ENCODE data around the gene ZFYVE9. TPM values are rescaled to one million over a fixed set of nuclear protein-coding genes. Genes with fewer than 3 reads are reported as not detected.

ZFYVE9 gene
- polyA plus RNA-seq, 1 donor from 2014 or later = 18.1 TPM

DNA sequence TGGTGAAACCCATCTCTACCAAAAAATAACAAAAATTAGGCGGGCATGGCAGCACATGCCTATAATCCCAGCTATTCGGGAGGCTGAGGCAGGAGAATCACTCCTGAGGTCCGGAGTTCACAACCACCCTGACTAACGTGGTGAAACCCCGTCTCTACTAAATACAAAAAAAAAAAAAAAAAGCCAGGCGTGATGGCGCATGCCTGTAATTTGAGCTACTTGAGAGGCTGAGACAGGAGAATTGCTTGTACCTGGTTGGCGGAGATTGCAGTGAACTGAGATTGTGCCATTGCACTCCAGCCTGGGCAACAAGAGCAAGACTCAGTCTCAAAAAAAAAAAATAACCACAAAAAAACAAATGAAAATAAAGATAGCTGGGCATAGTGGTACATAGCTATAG is 181.8 kb downstream of the ZFYVE9 start:
- no peak overlapping the region for H3K27ac ChIP-seq (ENCODE audit: low read length)
- H2AFZ ChIP-seq (ENCODE audit: low read depth, low read length) = no peak overlapping the region
- no peaks in the 10 kb centered on the region for H3K79me2 ChIP-seq (replicated peaks; ENCODE audit: insufficient read depth, low read length)
- no peaks in the 10 kb centered on the region for H3K9me2 ChIP-seq (ENCODE audit: insufficient read depth, low read length)
- no peaks in the 10 kb centered on the region for H3K27me3 ChIP-seq (ENCODE audit: insufficient read depth, low read depth, low read length)
- H3K9ac ChIP-seq (ENCODE audit: low read length) = no peak overlapping the region
- no peak overlapping the region for H3K4me3 ChIP-seq (ENCODE audit: low read length)
- H4K20me1 ChIP-seq (ENCODE audit: insufficient read depth) = no peaks in the 10 kb centered on the region
- H3K9me3 ChIP-seq (ENCODE audit: low read length) = no peaks in the 10 kb centered on the region
- no peaks in the 10 kb centered on the region for H3F3A ChIP-seq (ENCODE audit: insufficient read depth, low read length, poor library complexity, severe bottlenecking)
- no peaks in the 10 kb centered on the region for H3K36me3 ChIP-seq (ENCODE audit: insufficient read depth, low read length)
- H3K4me2 ChIP-seq (ENCODE audit: low read length) = no peak overlapping the region
- TF ChIP-seq SMC3 (conservative IDR thresholded peaks at IDR 0.05; ENCODE audit: poor library complexity) = no peak
- TF ChIP-seq RAD21 (conservative IDR thresholded peaks at IDR 0.05) = no peak
- no peak for TF ChIP-seq POLR2AphosphoS5 (IDR thresholded peaks at IDR 0.05)
- TF ChIP-seq EZH2 (IDR thresholded peaks at IDR 0.05; ENCODE audit: borderline replicate concordance, insufficient read depth, low read length, poor library complexity, severe bottlenecking) = no peak
- TF ChIP-seq, protein P1, sequence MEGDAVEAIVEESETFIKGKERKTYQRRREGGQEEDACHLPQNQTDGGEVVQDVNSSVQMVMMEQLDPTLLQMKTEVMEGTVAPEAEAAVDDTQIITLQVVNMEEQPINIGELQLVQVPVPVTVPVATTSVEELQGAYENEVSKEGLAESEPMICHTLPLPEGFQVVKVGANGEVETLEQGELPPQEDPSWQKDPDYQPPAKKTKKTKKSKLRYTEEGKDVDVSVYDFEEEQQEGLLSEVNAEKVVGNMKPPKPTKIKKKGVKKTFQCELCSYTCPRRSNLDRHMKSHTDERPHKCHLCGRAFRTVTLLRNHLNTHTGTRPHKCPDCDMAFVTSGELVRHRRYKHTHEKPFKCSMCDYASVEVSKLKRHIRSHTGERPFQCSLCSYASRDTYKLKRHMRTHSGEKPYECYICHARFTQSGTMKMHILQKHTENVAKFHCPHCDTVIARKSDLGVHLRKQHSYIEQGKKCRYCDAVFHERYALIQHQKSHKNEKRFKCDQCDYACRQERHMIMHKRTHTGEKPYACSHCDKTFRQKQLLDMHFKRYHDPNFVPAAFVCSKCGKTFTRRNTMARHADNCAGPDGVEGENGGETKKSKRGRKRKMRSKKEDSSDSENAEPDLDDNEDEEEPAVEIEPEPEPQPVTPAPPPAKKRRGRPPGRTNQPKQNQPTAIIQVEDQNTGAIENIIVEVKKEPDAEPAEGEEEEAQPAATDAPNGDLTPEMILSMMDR (IDR thresholded peaks at IDR 0.05; ENCODE audit: poor library complexity, severe bottlenecking) = no peak
- TF ChIP-seq, protein P2, sequence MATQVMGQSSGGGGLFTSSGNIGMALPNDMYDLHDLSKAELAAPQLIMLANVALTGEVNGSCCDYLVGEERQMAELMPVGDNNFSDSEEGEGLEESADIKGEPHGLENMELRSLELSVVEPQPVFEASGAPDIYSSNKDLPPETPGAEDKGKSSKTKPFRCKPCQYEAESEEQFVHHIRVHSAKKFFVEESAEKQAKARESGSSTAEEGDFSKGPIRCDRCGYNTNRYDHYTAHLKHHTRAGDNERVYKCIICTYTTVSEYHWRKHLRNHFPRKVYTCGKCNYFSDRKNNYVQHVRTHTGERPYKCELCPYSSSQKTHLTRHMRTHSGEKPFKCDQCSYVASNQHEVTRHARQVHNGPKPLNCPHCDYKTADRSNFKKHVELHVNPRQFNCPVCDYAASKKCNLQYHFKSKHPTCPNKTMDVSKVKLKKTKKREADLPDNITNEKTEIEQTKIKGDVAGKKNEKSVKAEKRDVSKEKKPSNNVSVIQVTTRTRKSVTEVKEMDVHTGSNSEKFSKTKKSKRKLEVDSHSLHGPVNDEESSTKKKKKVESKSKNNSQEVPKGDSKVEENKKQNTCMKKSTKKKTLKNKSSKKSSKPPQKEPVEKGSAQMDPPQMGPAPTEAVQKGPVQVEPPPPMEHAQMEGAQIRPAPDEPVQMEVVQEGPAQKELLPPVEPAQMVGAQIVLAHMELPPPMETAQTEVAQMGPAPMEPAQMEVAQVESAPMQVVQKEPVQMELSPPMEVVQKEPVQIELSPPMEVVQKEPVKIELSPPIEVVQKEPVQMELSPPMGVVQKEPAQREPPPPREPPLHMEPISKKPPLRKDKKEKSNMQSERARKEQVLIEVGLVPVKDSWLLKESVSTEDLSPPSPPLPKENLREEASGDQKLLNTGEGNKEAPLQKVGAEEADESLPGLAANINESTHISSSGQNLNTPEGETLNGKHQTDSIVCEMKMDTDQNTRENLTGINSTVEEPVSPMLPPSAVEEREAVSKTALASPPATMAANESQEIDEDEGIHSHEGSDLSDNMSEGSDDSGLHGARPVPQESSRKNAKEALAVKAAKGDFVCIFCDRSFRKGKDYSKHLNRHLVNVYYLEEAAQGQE (IDR thresholded peaks at IDR 0.05; ENCODE audit: borderline replicate concordance) = no peak
- TF ChIP-seq TAF1 (IDR thresholded peaks at IDR 0.05; ENCODE audit: low read depth) = no peak
- TF ChIP-seq EP300 (conservative IDR thresholded peaks at IDR 0.05; ENCODE audit: poor library complexity, severe bottlenecking) = no peak
- TF ChIP-seq MXI1 (conservative IDR thresholded peaks at IDR 0.05; ENCODE audit: poor library complexity, severe bottlenecking) = no peak

DNA sequence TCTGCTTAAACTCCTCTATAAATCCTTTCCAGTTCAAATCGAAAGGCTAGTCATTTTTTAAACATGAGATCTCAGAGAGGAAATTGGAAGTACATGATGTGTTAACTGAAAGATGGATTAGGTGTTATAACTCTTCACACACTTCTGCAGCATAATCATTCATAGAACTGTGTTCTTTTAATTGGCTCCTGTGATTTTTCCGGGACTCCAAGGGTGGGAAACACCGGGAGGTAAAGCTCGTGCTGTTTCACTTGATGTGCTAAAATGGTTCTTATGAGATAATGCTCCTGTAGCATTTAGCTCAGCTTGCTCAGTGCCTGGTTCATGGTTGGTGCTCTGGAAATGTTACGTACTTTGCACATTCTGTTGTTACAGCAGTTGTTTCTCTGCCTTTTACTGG is 183.9 kb downstream of the ZFYVE9 start:
- Histone ChIP-seq H3K4me3 (ENCODE audit: low read length) (no peak overlapping the region), H3K36me3 (ENCODE audit: insufficient read depth, low read length) (no peaks in the 10 kb centered on the region), H3K79me2 (replicated peaks; ENCODE audit: insufficient read depth, low read length) (no peaks in the 10 kb centered on the region), H2AFZ (ENCODE audit: low read depth, low read length) (no peak overlapping the region), H4K20me1 (ENCODE audit: insufficient read depth) (no peaks in the 10 kb centered on the region), H3K4me2 (ENCODE audit: low read length) (no peak overlapping the region), H3K9ac (ENCODE audit: low read length) (no peak overlapping the region), H3K27me3 (ENCODE audit: insufficient read depth, low read depth, low read length) (no peaks in the 10 kb centered on the region), H3K9me3 (ENCODE audit: low read length) (no peaks in the 10 kb centered on the region), H3K27ac (ENCODE audit: low read length) (no peak overlapping the region), H3F3A (ENCODE audit: insufficient read depth, low read length, poor library complexity, severe bottlenecking) (no peaks in the 10 kb centered on the region), H3K9me2 (ENCODE audit: insufficient read depth, low read length) (no peaks in the 10 kb centered on the region)
- TF ChIP-seq RAD21 (conservative IDR thresholded peaks at IDR 0.05) = no peak

DNA sequence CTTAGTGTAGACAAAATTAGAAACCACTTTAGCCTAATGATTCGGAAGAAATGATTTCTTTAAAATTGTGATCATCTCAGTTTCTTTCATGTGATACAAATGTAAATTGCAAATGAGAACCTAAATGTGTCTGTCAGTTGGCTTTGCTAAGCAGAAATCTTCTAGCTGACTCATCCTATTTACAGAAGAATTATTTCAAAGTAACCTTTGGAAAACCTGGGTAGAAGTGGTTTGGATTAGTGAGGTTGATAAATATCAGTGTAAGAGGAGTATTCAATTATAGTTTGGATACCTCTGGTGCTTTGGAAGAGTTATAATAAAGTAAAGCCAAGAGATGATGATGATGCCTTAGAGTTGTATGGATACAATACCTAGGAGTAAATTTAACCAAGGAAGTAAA is 186.7 kb downstream of the ZFYVE9 start:
- Histone ChIP-seq H3K9me2 (ENCODE audit: insufficient read depth, low read length) (no peaks in the 10 kb centered on the region), H3K4me2 (ENCODE audit: low read length) (no peak overlapping the region), H3K79me2 (replicated peaks; ENCODE audit: insufficient read depth, low read length) (no peaks in the 10 kb centered on the region), H3K4me3 (ENCODE audit: low read length) (no peak overlapping the region), H3F3A (ENCODE audit: insufficient read depth, low read length, poor library complexity, severe bottlenecking) (no peaks in the 10 kb centered on the region), H3K9ac (ENCODE audit: low read length) (no peak overlapping the region), H4K20me1 (ENCODE audit: insufficient read depth) (no peaks in the 10 kb centered on the region), H2AFZ (ENCODE audit: low read depth, low read length) (no peak overlapping the region), H3K9me3 (ENCODE audit: low read length) (no peaks in the 10 kb centered on the region), H3K36me3 (ENCODE audit: insufficient read depth, low read length) (no peaks in the 10 kb centered on the region), H3K27me3 (ENCODE audit: insufficient read depth, low read depth, low read length) (no peaks in the 10 kb centered on the region), H3K27ac (ENCODE audit: low read length) (no peak overlapping the region)
- TF ChIP-seq TAF1 (IDR thresholded peaks at IDR 0.05; ENCODE audit: low read depth) (no peak), EP300 (conservative IDR thresholded peaks at IDR 0.05; ENCODE audit: poor library complexity, severe bottlenecking) (no peak), POLR2AphosphoS5 (IDR thresholded peaks at IDR 0.05) (no peak), MXI1 (conservative IDR thresholded peaks at IDR 0.05; ENCODE audit: poor library complexity, severe bottlenecking) (no peak), SMC3 (conservative IDR thresholded peaks at IDR 0.05; ENCODE audit: poor library complexity) (no peak), RAD21 (conservative IDR thresholded peaks at IDR 0.05) (no peak), EZH2 (IDR thresholded peaks at IDR 0.05; ENCODE audit: borderline replicate concordance, insufficient read depth, low read length, poor library complexity, severe bottlenecking) (no peak)
- TF ChIP-seq, protein P2 (IDR thresholded peaks at IDR 0.05; ENCODE audit: borderline replicate concordance) = no peak
- TF ChIP-seq, protein P1 (IDR thresholded peaks at IDR 0.05; ENCODE audit: poor library complexity, severe bottlenecking) = no peak
